Astrocyte of the spinal cord (primary cell): ENCODE results near the gene HBS1L.

Source experiments
- DNase-seq: peaks from one replicate; pipeline ENCODE4 v3.0.0; 2011; ENCODE audit warnings: low read depth, low spot score
- H3K4me3 ChIP-seq: 2 replicates; pipeline ENCODE4 v1.5.1; 2011; ENCODE audit warnings: low read depth, mild to moderate bottlenecking, low read length, moderate library complexity
- CTCF ChIP-seq: IDR thresholded peaks from 2 replicates; pipeline ENCODE4 v1.5.1; 2012; ENCODE audit warnings: low read depth, mild to moderate bottlenecking, low read length, inconsistent platforms
- in situ Hi-C: cut with HindIII; loops from 2 replicates; pipeline ENCODE4 v1.10.0; 2017; ENCODE audit warnings: low sequenced_read_pairs

Gene HBS1L

DNA sequence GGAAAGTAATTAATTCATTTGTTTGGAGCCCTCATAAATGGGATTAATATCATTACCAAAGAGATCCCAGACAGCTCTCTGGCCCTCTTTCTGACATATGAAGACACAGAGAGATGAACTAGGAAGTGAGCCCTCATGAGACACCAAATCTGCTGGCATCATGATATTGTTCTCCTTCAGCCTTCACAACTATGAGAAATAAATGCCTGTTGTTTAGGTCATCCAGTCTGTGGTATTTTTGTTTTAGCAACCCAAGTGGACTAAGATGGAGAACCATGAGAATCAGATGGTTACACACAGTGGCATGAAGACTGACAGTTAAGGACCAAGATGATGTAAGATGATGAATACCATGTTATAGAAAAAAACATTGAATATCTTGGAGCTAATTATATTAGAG is 16.9 kb upstream of the HBS1L start:
- in situ Hi-C loops: no loop called here
- no peak for DNase-seq
- no peak for TF ChIP-seq CTCF
- no peak overlapping the region for H3K4me3 ChIP-seq

DNA sequence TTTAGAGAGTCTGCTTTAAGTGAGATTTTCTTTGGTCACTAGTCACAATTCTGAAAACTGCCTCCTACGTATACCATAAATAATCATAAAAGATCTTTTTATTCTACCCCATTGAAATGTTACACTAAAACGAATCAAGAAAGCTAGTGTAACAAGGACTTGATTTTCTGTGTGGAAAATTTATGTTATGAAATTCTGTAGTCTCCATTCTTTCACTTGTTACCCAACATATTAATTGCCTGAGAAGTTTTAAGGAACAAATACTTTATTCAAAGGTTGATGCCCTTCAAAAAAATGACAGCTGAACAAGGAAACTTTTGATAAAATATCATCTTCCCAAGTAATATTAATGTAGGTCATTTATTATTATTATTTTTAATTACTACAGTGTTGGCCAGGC is 13.3 kb upstream of the HBS1L start:
- no peak for TF ChIP-seq CTCF
- DNase-seq: no peak
- no peak overlapping the region for H3K4me3 ChIP-seq
- in situ Hi-C loops: no loop called here

DNA sequence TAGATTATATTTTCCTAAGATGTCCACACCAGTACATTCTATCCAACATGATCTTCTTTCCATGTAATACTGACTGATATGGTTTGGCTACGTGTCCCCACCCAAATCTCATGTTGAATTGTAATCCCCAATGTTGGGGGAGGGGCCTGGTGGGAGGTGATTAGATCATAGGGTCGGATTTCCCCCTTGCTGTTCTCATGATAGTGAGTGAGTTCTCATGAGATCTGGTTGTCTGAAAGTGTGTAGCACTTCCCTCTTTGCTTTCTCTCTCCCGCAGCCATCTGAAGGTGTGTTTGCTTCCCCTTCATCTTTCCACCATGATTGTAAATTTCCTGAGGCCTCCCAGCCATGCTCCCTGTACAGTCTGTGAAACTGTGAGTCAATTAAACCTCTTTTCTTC is 12.2 kb upstream of the HBS1L start:
- DNase-seq: no peak
- no peak overlapping the region for H3K4me3 ChIP-seq
- TF ChIP-seq CTCF: no peak
- in situ Hi-C loops: no loop called here

- TF ChIP-seq CTCF: no peak
- in situ Hi-C loops: no loop called here
- no peak overlapping the region for H3K4me3 ChIP-seq
- no peak for DNase-seq
Observed at GRCh38 chr6:135066397-135066796, 11.8 kb upstream of the HBS1L start.

GRCh38 chr6:135064586-135064985 is 10.0 kb upstream of the HBS1L start:
- TF ChIP-seq CTCF: no peak
- no peak for DNase-seq
- in situ Hi-C loops: no loop called here
- H3K4me3 ChIP-seq: no peak overlapping the region

DNA sequence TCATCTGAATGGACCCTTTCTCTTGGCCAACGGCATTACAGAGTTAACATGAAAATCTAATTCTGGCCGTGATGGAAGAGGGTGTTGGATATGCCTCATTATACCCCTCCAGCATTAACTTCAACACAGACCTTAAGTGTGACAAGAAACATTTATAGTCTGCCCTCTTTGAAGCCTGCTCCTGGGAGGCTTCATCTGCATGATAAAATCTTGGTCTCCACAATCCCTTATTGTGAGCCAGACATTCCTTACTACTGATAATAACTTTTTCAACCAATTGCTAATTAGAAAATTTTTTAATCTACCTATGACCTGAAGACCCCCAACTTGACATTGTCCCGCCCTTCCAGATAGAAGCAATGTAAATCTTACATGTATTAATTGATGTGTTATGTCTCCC is 9.3 kb upstream of the HBS1L start:
- no peak for DNase-seq
- no peak overlapping the region for H3K4me3 ChIP-seq
- no peak for TF ChIP-seq CTCF
- in situ Hi-C loops: no loop called here

GRCh38 chr6:135062735-135063134 is 8.1 kb upstream of the HBS1L start:
- in situ Hi-C loops: no loop called here
- no peak overlapping the region for H3K4me3 ChIP-seq
- no peak for DNase-seq
- no peak for TF ChIP-seq CTCF
